ENCODE measurements around the gene HECW1.
"Not testable (repeated sequence)": the region's sequence is repeated elsewhere in the genome, so short reads cannot be mapped to it uniquely, and the experiment has no call there.

The HECW1 gene

GRCh38 chr7:43481902-43482678, 369.6 kb downstream of the HECW1 start:
- DNase-seq, result no peak

- no peak for DNase-seq
These were observed 370.3 kb downstream of the HECW1 start for GRCh38 chr7:43482679-43483252.

- no peak for DNase-seq
These were observed 372.4 kb downstream of the HECW1 start for GRCh38 chr7:43484678-43485395.

DNA sequence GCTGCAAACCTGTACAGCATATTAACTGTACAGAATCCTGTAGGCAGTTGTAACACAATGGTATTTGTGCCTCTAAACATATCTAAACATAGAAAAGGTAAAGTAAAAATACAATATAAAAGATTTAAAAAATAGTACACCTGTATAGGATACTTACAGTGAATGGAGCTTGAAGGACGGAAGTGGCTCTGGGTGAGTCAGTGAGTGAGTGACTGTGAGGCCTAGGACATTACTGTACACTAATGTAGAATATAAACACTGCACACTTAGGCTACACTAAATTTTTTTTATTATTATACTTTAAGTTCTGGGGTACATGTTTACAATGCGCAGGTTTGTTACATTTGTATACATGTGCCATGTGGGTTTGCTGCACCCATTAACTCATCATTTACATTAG, 373.1 kb downstream of the HECW1 start:
- DNase-seq, result no peak

- DNase-seq, result not testable (repeated sequence)
These were observed 373.6 kb downstream of the HECW1 start for GRCh38 chr7:43486008-43486407.

- DNase-seq, result no peak
These were observed 374.2 kb downstream of the HECW1 start for GRCh38 chr7:43486634-43487033.

- DNase-seq, result no peak
These were observed 375.3 kb downstream of the HECW1 start for GRCh38 chr7:43487731-43488073.

- DNase-seq, result no peak
These were observed 376.8 kb downstream of the HECW1 start for GRCh38 chr7:43489257-43489656.

GRCh38 chr7:43490016-43490415, 377.6 kb downstream of the HECW1 start:
- no peak for DNase-seq

- DNase-seq, result no peak
These were observed 378.7 kb downstream of the HECW1 start for GRCh38 chr7:43491123-43491522.

DNA sequence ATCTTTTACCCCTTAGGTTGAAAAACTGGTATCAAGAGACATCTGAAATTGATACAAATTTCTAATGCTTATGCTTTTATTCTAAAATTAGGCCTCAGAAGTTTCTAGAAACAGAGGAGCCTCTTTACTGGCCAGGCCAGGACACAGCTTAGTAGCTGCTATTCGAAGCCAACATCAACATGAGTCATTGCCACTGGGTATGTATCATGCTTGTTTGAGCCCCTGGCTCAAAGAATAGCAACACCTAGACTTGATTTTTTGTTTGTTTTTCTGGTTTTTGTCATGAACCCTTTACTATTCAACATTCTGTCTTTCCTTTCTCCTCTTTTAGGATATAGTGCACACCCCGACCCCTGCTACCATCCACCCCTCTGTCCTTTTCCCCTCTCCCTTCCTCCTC, 379.5 kb downstream of the HECW1 start:
- DNase-seq, result no peak

DNA sequence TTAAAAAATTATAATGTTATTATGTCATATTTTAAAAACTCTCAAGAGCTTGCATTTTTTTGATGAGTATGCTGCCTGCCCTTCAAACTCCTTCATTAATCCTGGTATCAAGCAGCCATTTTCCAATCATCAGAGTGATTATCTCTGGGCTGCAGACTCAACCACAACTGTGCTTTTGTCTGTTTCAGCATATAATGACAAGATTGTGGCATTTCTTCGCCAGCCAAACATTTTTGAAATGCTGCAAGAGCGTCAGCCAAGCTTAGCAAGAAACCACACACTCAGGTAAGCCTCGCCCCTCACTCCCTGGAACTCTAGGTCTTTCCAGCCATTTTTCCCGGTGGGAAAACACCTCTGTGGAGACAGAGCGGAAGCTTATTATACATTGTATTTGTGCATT, 380.4 kb downstream of the HECW1 start:
- DNase-seq, result no peak

- no peak for DNase-seq
These were observed 383.1 kb downstream of the HECW1 start for GRCh38 chr7:43495572-43495971.

GRCh38 chr7:43496596-43496995, 384.1 kb downstream of the HECW1 start:
- DNase-seq, result no peak

DNA sequence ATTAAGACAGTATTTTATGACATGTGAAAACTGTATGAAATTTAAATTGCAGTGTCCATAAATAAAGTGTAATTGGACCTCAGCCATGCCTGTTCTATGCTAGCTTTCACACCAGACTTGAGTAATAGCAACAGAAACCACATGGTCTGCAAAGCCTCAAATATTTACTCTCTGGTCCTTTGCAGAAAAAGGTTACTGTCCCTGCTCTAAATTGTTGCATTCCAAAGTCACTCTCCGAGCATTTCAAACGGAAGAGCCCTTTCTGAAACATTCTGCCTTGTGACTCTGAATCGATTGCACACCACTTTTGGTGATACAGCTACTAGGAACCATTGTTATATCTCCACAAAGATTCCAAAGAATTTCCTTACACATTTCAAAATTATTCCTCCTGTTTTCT, 389.4 kb downstream of the HECW1 start:
- DNase-seq, result no peak

GRCh38 chr7:43502941-43503340, 390.5 kb downstream of the HECW1 start:
- no peak for DNase-seq

- no peak for DNase-seq
These were observed 393.0 kb downstream of the HECW1 start for GRCh38 chr7:43505412-43505811.

DNA sequence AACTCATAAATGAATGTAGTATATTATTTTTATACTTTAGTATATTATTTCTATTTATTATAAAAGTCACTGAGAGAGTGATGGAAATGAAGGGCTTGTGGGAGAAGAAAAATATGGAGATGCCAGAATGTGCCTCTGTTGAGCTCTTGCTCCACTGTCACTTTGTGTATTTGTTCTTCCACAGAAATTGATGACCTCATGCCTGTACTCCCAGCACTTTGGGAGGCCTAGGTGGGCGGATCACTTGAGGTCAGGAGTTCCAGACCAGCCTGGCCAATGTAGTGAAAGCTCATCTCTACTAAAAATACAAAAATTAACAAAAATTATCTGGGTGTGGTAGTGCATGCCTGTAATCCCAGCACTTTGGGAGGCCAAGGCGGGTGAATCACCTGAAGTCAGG, 394.0 kb downstream of the HECW1 start:
- DNase-seq, result no peak

GRCh38 chr7:43508461-43508860, 396.0 kb downstream of the HECW1 start:
- no peak for DNase-seq

DNA sequence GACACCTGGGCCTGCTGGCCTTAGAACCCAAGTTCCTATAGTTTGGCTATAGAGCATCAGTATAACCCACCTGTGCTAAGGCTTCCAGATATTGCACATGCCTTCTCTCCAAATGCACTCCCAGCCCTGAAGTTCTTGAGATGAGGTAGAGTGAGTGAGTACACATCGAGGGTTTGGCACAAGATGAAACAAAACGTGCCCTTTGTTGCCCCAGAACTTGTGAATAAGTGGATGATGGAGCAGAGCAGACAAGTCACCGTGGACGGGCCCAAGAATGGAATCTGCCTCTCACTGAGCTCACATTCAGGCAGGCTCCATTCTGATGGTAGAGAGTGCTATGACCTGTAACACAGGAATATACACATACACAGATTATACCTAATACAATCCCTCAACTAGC, 397.5 kb downstream of the HECW1 start:
- no peak for DNase-seq

- DNase-seq, result no peak
These were observed 398.6 kb downstream of the HECW1 start for GRCh38 chr7:43511029-43511428.

DNA sequence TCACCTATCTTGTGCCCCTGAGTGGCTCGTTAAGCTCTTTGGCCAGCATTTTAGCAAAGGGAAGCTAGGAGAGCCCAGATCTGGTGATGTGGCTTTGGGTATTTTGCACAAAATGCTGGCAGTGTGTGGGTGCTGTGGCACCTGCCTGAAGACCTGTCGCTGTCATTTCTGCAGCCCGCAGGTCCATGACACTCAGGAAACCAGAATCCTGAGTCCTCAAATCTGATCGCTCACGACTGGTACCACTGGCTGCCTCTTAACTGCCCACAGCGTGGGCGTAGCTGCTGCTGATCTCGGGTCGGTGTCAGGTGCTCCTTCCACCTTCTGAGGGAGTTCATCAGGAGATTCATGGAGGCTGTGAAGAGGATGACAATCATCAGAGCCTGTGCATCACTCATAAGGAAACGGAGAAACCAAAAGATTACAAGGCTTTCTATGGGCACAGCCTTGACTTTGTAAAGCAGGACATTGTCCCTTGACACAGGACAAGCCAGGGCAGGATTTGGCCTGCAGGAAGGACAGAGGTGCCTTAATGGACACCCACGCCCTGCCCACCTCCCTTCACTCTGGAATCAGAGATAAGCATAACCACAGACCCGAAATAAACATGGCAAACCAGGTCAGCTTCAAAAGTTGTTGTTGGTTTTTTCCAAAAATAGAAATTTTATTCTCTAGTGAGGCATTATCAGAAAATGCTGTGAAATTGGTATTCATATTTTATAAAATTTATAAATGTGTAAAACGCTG, 399.5 kb downstream of the HECW1 start:
- no peak for DNase-seq

DNA sequence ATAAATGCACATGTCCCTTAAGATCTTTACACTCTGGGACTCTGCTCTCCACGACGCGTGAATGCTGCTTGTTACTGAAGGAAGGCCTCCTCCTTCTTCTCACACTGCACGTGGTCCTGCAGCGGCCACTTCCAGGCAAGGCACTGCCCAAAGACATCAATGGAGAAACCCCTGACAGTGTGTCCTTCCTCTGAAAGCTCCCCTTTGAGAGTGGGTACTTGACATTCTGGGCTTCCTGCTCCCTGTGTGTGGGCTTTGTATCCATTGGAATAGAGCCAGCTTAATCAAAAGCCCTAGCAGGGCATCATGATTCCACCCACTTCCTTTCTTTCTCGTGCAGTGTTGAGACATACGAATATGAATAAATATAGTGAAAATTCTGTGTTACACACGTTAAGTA, 400.8 kb downstream of the HECW1 start:
- no peak for DNase-seq

Data from CD4-positive, alpha-beta T cell treated with Interferon gamma for 1 hour (primary cell).